Measurements from ENCODE around the gene EIF2B2.

EIF2B2 gene

GRCh38 chr14:75030147-75030546 is 27.4 kb downstream of the EIF2B2 start:
- no peak overlapping the region for H3K27ac ChIP-seq
- no peak overlapping the region for H3K9ac ChIP-seq
- H3K4me3 ChIP-seq: no peak overlapping the region
- no peaks in the 10 kb centered on the region for H4K20me1 ChIP-seq
- H3K27me3 ChIP-seq: no peaks in the 10 kb centered on the region
- H3K9me3 ChIP-seq: no peaks in the 10 kb centered on the region
- no peak overlapping the region for H3K4me2 ChIP-seq
- H3K36me3 ChIP-seq: peaks cover 33% of the 10 kb centered on the region
- no peak for TF ChIP-seq Cebpa-rat (IDR thresholded peaks at IDR 0.05)
- H3K4me1 ChIP-seq: no peaks in the 10 kb centered on the region

GRCh38 chr14:75032939-75033338 is 30.2 kb downstream of the EIF2B2 start:
- Histone ChIP-seq H3K9me3 (no peaks in the 10 kb centered on the region), H3K27me3 (no peaks in the 10 kb centered on the region), H3K4me2 (no peak overlapping the region), H3K4me3 (no peak overlapping the region), H3K9ac (no peak overlapping the region), H3K4me1 (no peaks in the 10 kb centered on the region), H3K27ac (no peak overlapping the region), H3K36me3 (peaks cover 29% of the 10 kb centered on the region), H4K20me1 (no peaks in the 10 kb centered on the region)
- no peak for TF ChIP-seq Cebpa-rat (IDR thresholded peaks at IDR 0.05)

- H3K27me3 ChIP-seq: no peaks in the 10 kb centered on the region
- H3K9ac ChIP-seq: no peak overlapping the region
- TF ChIP-seq Cebpa-rat (IDR thresholded peaks at IDR 0.05): no peak
- H3K36me3 ChIP-seq: peaks cover 9% of the 10 kb centered on the region; the same call in 1 of the 2 replicates
- no peaks in the 10 kb centered on the region; the same call in 1 of the 2 replicates for H4K20me1 ChIP-seq
- no peak overlapping the region for H3K4me2 ChIP-seq
- no peaks in the 10 kb centered on the region for H3K9me3 ChIP-seq
- no peak overlapping the region for H3K4me3 ChIP-seq
- no peak overlapping the region for H3K27ac ChIP-seq
- no peaks in the 10 kb centered on the region for H3K4me1 ChIP-seq
Observed at GRCh38 chr14:75040507-75040906, 37.8 kb downstream of the EIF2B2 start.

- no peak overlapping the region for H3K27ac ChIP-seq
- no peaks in the 10 kb centered on the region; the same call in 1 of the 2 replicates for H4K20me1 ChIP-seq
- TF ChIP-seq Cebpa-rat (IDR thresholded peaks at IDR 0.05): no peak
- no peak overlapping the region for H3K4me2 ChIP-seq
- H3K9ac ChIP-seq: no peak overlapping the region
- peaks cover 9% of the 10 kb centered on the region; the same call in 1 of the 2 replicates for H3K36me3 ChIP-seq
- H3K27me3 ChIP-seq: no peaks in the 10 kb centered on the region
- no peaks in the 10 kb centered on the region for H3K4me1 ChIP-seq
- H3K9me3 ChIP-seq: no peaks in the 10 kb centered on the region
- no peak overlapping the region for H3K4me3 ChIP-seq
Observed at GRCh38 chr14:75040959-75041358, 38.2 kb downstream of the EIF2B2 start.

GRCh38 chr14:75041613-75042012 is 38.9 kb downstream of the EIF2B2 start:
- H3K27ac ChIP-seq: no peak overlapping the region
- no peaks in the 10 kb centered on the region; the same call in 1 of the 2 replicates for H4K20me1 ChIP-seq
- H3K27me3 ChIP-seq: no peaks in the 10 kb centered on the region
- no peak overlapping the region for H3K4me2 ChIP-seq
- H3K4me1 ChIP-seq: no peaks in the 10 kb centered on the region
- H3K36me3 ChIP-seq: peaks cover 9% of the 10 kb centered on the region; the same call in 1 of the 2 replicates
- no peaks in the 10 kb centered on the region for H3K9me3 ChIP-seq
- TF ChIP-seq Cebpa-rat (IDR thresholded peaks at IDR 0.05): no peak
- H3K4me3 ChIP-seq: no peak overlapping the region
- H3K9ac ChIP-seq: no peak overlapping the region

GRCh38 chr14:75042035-75042434 is 39.3 kb downstream of the EIF2B2 start:
- no peaks in the 10 kb centered on the region; the same call in 1 of the 2 replicates for H4K20me1 ChIP-seq
- no peaks in the 10 kb centered on the region for H3K9me3 ChIP-seq
- no peak overlapping the region for H3K4me3 ChIP-seq
- no peak overlapping the region for H3K27ac ChIP-seq
- H3K36me3 ChIP-seq: peaks cover 9% of the 10 kb centered on the region; the same call in 1 of the 2 replicates
- no peak overlapping the region for H3K4me2 ChIP-seq
- no peak overlapping the region for H3K9ac ChIP-seq
- H3K27me3 ChIP-seq: no peaks in the 10 kb centered on the region
- H3K4me1 ChIP-seq: no peaks in the 10 kb centered on the region
- no peak for TF ChIP-seq Cebpa-rat (IDR thresholded peaks at IDR 0.05)

- Histone ChIP-seq H3K36me3 (peaks cover 4% of the 10 kb centered on the region; the same call in 1 of the 2 replicates), H3K9me3 (no peaks in the 10 kb centered on the region), H3K4me1 (no peaks in the 10 kb centered on the region), H3K4me2 (no peak overlapping the region), H3K27me3 (0 out of 2 replicates have a peak, but pooled peaks cover 4% of the 10 kb centered on the region), H3K27ac (no peak overlapping the region), H3K4me3 (no peak overlapping the region), H4K20me1 (peaks cover 4% of the 10 kb centered on the region; the same call in 1 of the 2 replicates), H3K9ac (no peak overlapping the region)
- no peak for TF ChIP-seq Cebpa-rat (IDR thresholded peaks at IDR 0.05)
Observed at GRCh38 chr14:75044322-75044721, 41.6 kb downstream of the EIF2B2 start.

- H3K36me3 ChIP-seq: peaks cover 5% of the 10 kb centered on the region; the same call in 1 of the 2 replicates
- H3K27me3 ChIP-seq: peaks cover 6% of the 10 kb centered on the region; the same call in 1 of the 2 replicates
- TF ChIP-seq Cebpa-rat (IDR thresholded peaks at IDR 0.05): no peak
- no peaks in the 10 kb centered on the region for H3K4me1 ChIP-seq
- no peak overlapping the region for H3K4me3 ChIP-seq
- no peaks in the 10 kb centered on the region for H3K9me3 ChIP-seq
- H3K9ac ChIP-seq: no peak overlapping the region
- peaks cover 6% of the 10 kb centered on the region; the same call in 1 of the 2 replicates for H4K20me1 ChIP-seq
- no peak overlapping the region for H3K27ac ChIP-seq
- no peak overlapping the region for H3K4me2 ChIP-seq
Observed at GRCh38 chr14:75044752-75045151, 42.0 kb downstream of the EIF2B2 start.

- H3K4me1 ChIP-seq: peaks cover 11% of the 10 kb centered on the region; the same call in 1 of the 2 replicates
- TF ChIP-seq Cebpa-rat (IDR thresholded peaks at IDR 0.05): no peak
- H3K9ac ChIP-seq: no peak overlapping the region
- H3K36me3 ChIP-seq: peaks cover 5% of the 10 kb centered on the region; the same call in 1 of the 2 replicates
- H3K4me2 ChIP-seq: no peak overlapping the region
- peaks cover 20% of the 10 kb centered on the region for H3K27me3 ChIP-seq
- H4K20me1 ChIP-seq: peaks cover 6% of the 10 kb centered on the region; the same call in 1 of the 2 replicates
- no peak overlapping the region for H3K27ac ChIP-seq
- H3K9me3 ChIP-seq: no peaks in the 10 kb centered on the region
- no peak overlapping the region for H3K4me3 ChIP-seq
Observed at GRCh38 chr14:75046275-75046674, 43.6 kb downstream of the EIF2B2 start.

GRCh38 chr14:75046899-75047298 is 44.2 kb downstream of the EIF2B2 start:
- Histone ChIP-seq H3K4me1 (peaks cover 14% of the 10 kb centered on the region; the same call in 1 of the 2 replicates), H3K36me3 (peaks cover 5% of the 10 kb centered on the region; the same call in 1 of the 2 replicates), H3K4me3 (no peak overlapping the region), H3K27me3 (peaks cover 26% of the 10 kb centered on the region), H4K20me1 (peaks cover 6% of the 10 kb centered on the region; the same call in 1 of the 2 replicates), H3K9ac (no peak overlapping the region), H3K9me3 (no peaks in the 10 kb centered on the region; the same call in 1 of the 2 replicates), H3K4me2 (no peak overlapping the region), H3K27ac (no peak overlapping the region)
- TF ChIP-seq Cebpa-rat (IDR thresholded peaks at IDR 0.05): no peak

Data from BLaER1 (cell line).